LNCAP (cell line): ENCODE measurements around the gene FAS.

ENCODE experiments used
- CTCF ChIP-seq: fragments of 450-650 bp; IDR thresholded peaks from 2 replicates; pipeline ENCODE4 v1.5.1; 2017; ENCODE audit warnings: mild to moderate bottlenecking

Gene FAS

GRCh38 chr10:88971221-88972061, 19.2 kb upstream of the FAS start:
- TF ChIP-seq CTCF, result no peak

- no peak for TF ChIP-seq CTCF
Observed at GRCh38 chr10:88974012-88974411, 16.6 kb upstream of the FAS start.

- no peak for TF ChIP-seq CTCF
Observed at GRCh38 chr10:88974446-88975376, 15.9 kb upstream of the FAS start.

GRCh38 chr10:88975377-88975720, 15.2 kb upstream of the FAS start:
- TF ChIP-seq CTCF, result no peak

- no peak for TF ChIP-seq CTCF
Observed at GRCh38 chr10:88978463-88978862, 12.1 kb upstream of the FAS start.

- TF ChIP-seq CTCF, result no peak
Observed at GRCh38 chr10:88979153-88979562, 11.4 kb upstream of the FAS start.

- TF ChIP-seq CTCF, result no peak
Observed at GRCh38 chr10:88979603-88980002, 11.0 kb upstream of the FAS start.
